ENCODE data around the gene HDAC4.
"Not testable (repeated sequence)": the region's sequence is repeated elsewhere in the genome, so short reads cannot be mapped to it uniquely, and the experiment has no call there.

Gene HDAC4

DNA sequence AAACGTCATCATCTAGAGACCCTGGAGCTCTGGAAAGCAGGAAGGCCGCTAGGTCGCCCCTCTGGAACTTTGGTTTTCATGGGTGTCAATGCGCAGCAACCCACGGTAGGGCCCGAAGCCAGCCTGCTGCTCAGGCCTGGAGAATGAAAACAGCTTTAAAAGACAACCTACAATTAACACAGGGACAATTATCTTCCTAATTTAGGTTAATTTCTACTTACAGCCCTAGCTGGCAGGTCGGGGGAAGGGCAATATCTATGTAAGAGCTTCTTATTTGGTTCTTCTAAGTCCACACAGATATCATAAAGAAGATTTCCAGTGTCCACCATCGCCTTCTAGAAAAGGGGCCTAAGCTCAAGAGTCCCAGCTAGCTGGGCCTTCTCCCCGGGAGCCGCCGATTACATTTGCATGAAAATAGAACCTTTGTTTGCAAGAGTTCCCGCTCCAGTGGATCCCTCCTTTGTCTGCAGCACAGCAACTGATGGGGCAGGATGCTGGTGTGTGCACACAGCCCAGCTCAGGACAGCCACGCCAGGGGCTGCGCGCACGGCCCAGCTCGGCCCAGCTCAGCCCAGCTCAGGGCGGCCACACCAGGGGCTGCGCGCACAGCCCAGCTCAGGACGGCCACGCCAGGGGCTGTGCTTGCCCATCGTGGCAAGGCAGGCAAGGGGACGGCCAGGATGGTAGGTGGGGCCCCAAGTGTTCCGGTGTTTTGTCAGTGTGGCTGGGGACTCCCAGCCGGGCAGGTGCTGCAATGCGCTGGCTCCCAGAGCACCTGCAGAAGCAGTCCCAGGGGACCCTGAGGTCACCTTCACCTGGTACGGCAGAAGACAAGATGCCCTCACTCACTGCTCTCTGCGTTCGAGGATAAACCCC is 109.1 kb downstream of the HDAC4 start:
- no peak for DNase-seq

DNA sequence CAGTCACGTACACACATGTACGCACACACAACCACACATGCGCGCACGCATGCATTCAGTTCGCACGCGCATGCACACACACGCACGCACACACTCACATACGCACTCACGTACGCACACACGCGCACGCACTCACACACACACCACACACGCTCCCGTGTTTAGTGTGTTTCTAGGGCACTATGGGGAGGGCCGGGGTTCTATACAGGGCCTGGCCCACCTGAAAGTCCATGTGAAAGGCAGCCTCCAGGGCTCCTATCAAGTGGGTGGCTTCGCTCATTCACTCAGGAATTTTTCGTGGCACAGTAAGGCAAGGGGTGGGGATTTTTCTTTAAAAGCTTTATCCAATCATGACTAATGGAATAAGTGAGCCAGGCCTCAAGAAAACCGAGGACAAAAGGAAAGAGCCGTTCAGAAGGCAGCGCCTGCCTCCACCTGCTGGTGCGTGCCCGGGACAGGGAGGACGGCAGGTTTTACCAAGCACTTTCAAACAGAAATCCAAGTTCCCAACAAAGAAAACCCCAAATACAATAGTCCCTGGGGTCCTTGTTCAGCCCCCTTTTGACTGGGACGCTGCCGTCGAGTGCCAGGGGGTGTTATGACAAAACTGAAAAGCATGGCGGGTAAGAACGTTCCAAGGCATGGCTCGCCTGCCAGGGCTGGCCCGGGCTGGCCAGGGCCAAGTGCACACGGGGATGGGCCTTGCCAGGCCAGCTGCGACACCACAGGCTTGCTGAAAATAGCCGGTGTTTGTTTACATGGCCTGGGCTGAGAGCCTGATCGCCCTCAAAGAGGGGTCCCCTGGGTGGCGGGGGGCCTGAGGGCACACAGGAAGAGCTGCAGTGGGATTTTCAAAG is 110.0 kb downstream of the HDAC4 start:
- no peak for DNase-seq

DNA sequence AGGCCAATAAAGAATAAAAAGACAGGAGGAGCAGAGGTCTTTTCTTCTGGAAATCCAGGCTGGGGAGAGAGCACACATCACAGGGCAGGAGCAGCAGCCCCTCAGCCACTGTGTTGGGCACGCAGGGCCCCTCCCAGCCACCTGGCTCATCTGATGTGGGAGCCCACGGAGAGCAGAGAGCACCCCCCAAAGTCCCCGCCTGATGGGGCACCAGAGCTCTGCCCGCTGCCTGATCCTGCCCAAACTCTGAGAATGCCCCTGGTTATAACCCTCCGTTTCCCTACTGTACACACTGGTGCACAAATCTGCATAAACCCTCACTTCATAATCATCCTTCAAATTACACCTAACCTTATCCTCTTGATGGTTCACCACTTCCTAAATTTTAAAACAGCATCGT is 111.3 kb downstream of the HDAC4 start:
- no peak for DNase-seq

DNA sequence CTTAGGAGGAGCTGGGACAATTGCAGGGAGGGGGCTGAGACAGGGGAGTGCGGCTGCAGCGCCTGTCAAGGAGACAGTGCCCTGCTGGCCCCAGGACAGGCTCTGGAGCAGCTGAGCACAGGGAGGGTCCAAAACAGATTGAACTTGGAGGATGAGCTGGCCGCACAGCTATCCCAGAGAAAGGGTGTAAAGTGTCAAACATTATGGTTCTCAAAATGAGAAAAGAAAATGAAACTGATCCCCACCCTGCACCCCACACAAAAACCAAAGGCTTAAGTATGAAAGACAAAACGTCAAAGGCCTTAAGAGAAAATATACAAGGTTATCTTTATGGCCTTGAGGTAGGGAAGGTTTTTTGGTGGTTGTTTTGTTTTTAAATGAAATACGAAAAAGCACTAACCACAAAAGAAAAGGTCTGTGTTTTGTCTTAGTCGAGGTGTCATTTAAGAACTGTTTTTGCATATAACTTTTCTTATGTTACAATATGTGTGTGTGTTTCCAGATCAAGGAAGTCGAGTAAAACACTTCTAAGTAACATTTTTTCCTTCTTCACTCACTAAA is 111.8 kb downstream of the HDAC4 start:
- no peak for DNase-seq

DNA sequence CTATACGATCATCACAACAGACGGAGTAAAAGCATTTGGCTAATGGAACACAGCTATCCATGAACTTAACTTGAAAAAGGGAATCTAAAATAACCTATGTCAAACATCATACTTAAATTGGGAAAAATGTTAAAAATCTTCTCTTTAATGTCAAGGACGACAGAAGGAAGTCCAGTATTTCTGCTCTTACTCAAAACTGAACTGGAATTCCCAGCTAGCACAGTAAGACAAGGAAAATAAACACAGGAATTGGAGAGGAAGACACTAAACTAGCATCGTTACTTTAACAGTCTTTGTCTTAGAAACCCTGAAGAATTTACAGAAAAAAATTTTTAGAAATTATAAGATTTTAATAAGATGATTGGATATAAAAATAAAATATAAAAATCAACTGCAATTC is 112.6 kb downstream of the HDAC4 start:
- no peak for DNase-seq

DNA sequence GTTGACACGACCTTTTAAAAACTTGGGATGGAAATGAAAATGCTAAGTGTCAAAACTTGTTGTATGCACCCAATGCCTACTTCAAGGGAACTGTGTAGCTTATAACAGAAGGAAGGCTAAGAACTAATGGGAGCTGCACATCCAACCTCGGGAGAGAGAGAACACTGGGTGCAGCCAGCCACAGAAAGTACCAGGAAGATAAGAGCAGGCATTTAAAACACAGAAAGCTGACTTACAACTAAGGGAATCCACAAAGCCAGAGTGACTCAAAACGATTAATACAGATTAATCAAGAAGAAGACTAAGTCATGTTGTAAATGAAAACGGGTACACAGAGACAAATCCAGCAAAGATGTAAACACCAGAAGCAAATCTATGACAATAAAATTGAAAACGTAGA is 113.4 kb downstream of the HDAC4 start:
- no peak for DNase-seq

DNA sequence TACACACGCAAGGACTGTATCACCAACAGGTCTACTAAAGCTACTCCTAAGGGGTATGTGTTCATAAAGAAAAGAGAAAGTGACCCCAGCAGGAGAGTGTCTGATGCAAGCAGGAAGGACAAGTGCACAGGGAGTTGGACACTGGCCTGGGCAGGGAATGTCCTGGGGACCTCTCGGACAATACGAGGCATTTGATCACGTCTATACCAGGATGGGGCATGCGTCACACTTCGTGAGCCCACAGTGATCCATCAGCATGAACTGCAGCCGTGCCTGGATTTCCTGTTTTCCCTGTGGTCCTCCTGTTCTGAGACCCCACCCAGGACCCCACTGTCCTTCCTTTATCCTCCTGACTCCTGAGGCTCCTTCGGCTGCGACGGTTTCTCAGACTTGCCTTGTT is 113.9 kb downstream of the HDAC4 start:
- no peak for DNase-seq

DNA sequence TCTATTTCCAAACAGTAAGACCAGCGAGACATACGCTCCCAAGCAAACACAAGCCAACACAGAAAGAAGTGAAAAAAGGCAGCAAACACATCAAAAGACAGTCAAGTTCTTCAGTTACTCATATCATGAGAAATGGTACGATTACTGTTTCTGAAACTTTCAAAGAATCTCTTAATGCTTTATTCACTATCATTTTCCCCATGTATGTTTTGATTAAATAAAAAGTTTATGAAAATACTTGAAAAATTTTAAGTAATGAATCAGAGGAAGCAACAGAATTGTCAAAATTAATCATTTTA is 114.9 kb downstream of the HDAC4 start:
- no peak for DNase-seq

DNA sequence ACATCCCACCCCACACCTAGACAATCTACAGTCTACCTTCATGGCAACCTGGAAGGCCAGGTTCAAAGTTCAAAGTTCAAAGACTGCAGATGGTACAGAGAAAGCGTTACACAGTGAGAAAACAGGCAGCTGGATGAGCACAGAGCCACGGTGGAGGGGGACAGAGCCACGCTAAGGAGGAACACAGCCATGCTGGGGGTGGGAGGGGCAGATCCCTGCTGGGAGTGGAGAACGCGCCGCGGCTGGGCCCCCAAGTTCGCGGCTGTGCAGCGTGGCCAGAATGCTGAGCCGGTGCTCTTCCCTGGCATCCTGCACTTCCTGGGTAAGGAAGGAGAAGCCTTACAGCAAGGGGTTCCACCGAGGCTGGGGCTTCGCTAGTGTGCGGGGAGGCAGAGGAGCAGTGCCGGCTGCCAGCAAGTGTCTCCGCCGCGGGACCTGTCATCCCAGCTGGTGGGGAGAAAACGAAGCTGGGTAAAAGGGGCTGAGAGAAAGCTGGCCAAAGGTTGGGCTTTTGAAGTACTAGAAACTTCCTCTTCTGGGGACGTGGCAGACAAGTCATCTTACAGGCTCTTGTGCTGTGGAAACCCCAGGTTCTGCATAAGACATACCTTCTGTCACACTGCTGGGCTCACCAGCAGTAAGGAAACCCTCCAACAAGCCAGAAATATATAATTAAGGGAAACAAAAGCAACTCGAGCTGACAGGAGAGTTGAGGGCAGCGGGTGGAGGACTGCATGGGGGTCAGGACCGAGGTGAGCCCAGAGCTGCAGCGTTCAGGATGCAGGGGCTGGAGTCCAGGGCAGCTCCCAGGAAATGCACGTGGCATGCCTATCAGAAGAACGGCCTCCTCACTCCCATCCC is 115.5 kb downstream of the HDAC4 start:
- peak; percentile 64 for DNase-seq

DNA sequence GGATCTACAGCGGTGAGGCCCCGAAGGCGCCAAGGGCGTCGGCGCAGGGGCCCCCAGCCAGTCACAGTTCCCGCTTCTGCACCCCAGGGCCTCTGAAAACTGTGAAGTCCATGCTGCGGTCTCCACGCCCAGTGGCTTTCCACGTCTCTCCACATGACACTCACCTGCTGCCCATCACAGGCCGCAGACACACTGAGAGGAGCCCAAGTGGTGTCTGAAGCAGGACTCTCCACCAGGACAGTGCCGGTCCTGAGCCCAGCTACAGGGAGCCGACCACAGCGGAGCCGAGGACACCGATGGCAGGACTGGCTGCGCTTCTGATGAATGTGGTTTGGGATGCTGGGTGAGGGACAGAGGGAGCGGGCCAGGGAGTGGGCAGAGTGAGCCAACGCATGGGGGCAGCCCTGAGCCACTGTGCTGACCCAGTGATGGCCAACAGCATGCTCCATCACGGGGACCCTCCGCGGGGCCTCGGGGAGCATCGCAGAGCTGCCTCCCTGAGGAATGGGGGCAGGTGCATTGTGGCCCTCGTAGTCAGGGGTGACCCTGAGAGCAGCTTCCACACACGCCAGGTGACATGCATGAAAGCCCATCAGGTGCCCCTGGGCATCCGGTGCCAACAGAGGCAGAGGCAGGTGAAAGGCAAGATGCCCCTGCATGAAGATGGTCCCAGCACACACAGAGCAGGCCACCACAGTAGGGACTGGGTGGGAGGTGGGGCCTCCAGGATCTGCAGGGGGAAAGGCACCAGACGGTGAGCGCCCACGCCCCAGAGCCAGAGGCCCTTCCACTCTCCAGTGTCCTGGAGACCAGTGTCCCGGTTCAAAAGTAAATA is 116.6 kb downstream of the HDAC4 start:
- no peak for DNase-seq

DNA sequence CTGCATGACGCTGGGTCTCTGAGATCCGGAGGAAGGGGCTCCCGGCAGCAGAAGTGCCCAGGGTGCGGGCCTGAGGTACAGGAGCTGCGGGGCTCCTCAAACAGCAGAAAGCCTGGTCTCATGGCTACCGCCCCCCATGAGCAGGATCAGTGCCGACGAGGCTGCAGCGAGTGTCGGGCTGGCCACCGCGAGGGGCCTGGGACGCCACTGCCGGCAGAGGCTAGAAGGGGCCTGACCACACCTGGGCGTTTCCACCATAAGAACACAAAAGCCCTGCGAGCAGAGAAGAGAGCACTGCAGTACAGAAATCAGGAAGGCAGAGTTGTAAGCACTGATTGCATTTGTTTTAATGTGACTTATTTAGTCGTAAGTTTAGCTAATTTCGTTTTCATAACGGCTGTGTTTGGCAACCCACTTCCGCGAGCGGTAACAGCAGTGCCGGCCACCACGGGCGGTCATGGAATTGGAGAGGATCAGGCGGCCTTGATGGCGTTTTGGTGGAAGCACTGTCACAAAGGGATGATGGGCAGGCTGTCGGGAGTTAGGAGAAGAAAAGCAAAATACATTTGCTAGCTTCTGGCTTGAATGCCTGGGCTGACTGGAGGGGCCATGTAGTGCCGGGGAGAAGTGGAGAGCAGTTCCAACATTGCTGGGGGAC is 117.4 kb downstream of the HDAC4 start:
- no peak for DNase-seq

DNA sequence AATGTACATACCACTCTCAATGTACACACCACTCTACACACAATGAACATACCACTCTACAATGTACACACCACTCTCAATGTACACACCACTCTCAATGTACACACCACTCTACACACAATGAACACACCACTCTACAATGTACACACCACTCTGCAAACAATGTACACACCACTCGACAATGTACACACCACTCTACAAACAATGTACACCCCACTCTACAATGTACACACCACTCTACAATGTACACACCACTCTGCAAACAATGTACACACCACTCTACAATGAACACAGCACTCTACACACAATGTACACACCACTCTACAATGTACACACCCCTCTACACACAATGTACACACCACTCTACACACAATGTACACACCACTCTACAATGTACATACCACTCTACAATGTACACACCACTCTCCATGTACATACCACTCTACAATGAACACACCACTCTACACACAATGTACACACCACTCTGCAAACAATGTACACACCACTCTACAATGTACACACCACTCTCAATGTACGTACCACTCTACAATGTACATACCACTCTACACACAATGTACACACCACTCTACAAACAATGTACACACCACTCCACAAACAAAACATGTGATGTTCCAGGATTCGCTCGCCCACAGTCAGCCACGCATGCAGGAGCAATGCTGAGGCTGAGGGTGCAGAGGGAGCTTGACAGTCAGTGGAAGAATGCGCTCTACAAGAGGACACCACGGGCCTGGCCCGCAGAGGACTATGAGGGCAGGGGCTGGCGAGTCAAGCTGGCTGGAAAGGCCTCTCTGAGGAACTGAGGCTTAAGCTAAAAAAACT is 118.2 kb downstream of the HDAC4 start:
- DNase-seq: no peak

DNA sequence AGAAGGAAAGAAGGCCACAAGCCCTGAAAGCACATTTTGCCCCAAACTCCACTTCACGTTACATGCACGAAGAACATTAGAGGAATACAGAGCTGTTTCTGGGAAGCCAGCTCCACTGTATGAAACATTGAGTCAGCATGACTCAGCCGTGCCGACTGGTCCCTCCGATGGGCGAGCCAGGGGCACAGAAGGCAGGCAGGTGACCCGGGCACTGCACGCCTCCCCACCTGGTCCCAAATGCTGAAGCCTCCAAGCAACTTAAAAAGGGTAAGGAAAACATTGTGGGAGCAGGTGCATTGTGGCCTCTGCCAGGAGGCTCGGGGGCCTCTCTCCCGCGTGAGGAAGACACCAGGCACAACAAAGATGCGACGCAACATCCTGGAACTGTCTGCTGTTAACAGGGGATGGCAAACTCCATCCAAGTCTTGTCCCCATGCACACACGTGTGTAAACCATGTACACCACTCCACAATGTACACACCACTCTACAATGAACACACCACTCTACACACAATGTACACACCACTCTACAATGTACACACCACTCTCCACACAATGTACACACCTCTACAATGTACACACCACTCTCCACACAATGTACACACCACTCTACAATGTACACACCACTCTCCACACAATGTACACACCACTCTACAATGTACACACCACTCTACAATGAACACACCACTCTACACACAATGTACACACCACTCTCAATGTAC is 120.4 kb downstream of the HDAC4 start:
- DNase-seq: not testable (repeated sequence)

DNA sequence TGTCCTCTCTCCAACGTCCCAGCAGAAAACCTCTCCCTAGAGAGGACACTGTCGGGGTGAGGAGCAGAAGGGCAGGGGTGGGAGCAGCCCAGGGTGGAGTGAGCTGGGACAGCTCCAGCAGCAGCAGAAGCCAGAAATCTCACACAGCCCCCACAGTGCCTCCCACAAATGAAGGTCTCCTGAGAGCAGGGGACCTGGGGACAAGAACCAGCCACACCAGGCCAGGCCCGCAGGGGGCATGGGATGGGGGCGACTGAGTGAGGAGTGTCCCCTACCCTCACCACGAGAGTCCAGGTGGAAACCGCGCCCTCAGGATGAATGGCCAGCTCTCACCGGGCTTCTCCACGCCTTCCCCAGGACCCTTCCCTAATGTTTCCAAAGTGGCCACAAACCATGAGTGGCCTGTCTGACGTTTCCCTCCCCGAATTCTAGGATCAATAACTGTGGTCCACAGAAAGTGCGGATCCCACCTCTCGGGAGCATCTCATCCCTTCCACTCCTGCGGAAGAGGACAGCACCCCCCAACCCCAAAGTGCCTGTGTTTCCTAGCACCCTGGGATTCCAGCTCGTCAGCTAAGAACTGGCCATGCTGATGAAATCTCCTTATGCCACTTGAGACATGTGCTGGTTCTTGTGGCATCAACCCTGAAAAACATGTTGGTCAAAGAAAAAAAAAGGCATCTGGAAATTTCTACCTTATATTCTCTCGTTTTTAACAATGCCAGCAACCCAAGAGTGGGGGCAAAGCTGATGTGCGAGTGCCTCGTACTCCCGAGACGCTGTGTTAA is 121.1 kb downstream of the HDAC4 start:
- DNase-seq: no peak

DNA sequence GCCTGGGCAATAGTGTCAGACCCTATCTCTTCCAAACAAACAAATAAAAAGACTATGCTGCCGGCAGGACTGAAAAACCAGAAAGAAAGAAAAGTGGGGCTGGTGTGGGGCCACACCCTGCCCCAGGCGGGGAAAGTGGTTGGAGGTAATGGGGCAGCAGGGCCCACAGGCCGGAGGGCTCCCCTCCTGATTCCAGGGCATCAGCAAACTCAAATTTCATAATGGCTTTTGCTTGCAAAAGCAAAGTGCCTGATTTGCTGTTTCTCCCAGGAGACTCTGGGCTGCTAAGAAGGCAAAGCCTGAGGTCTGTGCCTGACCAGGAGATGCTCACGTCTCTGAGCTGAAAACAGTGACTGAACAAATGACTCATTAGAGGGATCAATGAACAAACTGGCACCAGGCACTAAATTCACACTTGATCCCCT is 121.9 kb downstream of the HDAC4 start:
- no peak for DNase-seq

DNA sequence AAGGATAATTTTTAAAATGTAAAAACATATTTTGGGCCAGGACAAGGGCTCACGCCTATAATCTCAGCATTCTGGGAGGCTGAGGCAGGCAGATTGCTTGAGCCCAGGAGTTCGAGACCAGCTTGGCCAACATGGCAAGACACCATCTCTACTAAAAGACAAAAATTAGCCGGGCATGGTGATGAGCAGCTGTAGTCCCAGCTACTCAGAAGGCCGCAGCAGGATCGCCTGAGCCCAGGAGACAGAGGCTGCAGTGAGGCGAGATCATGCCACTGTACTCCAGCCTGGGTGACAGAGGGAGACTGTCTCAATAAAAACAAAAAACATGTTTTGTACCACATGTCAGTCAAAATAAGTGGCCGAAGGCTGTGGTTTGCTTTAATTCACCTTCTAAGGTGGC is 122.5 kb downstream of the HDAC4 start:
- no peak for DNase-seq

DNA sequence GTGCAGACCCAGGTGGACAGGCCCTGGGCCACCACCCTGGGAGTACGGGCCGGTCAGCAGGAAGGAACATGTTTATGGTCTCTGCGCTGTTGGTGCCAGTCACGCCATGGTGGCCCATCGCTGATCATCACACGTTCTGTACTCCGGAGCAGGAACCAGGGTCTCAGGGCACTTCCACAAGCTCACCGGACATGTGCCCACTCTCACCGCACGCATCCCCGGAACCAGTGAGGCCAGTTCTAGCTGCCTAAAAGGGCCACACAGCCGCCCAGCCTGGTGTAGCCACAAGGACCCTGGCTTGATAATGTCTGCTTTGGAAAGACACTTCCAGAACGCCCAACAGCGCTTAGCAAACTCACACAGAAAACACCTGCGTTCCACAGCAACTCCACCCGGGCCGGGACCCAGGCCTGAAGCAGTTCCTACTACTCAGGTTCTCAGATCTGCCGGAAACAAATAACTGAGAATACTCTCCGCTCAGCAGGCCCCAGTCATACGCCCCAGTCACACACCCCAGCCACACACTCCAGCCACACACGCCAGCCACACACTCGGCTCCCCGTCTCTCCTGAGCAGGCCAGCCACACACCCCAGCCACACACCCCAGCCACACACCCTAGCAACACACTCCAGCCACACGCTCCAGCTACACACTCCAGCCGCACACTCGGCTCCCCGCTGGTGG is 123.3 kb downstream of the HDAC4 start:
- DNase-seq: no peak

DNA sequence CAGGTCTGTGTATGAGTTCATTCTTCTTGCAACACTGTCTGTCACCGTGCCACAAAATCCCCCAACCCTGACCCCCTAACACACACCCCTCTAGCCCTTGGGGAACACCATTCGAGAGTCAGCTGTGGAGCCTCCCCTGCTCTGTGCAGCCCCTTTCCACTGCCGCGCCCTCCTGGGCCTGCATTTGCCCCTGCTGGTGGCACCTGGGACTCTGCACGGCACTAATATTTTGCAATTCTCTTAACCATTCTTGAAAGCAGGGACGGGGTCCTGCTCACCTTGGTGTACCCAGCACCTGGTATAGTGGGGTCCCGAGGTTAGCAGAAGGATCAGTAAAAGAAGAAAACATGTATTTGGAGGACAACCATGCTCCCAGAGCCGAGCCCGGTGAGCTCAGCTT is 124.0 kb downstream of the HDAC4 start:
- no peak for DNase-seq
